NCI-H2227 treated with DMSO at 0.1 percent for 48 hours (cell line): ENCODE data around the gene MAPK8IP2.
"Not testable (repeated sequence)": the region's sequence is repeated elsewhere in the genome, so short reads cannot be mapped to it uniquely, and the experiment has no call there.

Experiments
- DNase-seq: peaks from one replicate; lab custom pipeline; 2025; lab: John Stamatoyannopoulos, UW

Gene MAPK8IP2

DNA sequence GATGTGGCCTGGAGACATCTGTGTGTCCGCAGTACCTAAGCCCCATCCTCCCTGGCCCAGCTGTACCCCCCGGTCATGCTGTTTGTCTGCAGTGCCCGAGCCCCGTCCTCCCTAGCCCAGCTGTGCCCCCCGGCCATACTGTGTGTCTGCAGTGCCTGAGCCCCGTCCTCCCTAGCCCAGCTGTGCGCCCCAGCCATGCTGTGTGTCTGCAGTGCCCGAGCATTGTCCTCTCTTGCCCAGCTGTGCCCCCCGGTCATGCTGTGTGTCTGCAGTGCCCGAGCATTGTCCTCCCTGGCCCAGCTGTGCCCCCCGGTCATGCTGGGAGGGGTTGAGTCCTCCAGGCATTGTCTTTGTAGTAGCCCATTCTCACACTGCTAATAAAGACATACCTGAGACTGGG, 35.0 kb downstream of the MAPK8IP2 start:
- DNase-seq = no peak

DNA sequence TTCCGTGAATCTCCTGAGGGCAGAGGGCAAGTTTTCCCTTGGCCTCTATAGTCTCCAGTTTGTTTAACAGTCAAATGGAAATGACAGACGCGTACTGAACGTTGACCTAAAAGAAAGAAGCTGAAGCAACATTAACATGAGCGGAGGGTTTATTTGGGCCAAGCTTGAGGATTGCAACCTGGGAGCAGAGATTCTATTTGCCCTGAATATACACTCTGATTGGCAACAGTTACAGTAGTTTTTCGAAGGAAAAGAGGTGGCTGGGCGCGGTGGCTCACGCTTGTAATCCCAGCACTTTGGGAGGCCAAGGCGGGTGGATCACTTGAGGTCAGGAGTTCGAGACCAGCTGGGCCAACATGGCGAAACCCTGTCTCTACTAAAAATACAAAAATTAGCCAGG, 39.7 kb downstream of the MAPK8IP2 start:
- not testable (repeated sequence) for DNase-seq

DNA sequence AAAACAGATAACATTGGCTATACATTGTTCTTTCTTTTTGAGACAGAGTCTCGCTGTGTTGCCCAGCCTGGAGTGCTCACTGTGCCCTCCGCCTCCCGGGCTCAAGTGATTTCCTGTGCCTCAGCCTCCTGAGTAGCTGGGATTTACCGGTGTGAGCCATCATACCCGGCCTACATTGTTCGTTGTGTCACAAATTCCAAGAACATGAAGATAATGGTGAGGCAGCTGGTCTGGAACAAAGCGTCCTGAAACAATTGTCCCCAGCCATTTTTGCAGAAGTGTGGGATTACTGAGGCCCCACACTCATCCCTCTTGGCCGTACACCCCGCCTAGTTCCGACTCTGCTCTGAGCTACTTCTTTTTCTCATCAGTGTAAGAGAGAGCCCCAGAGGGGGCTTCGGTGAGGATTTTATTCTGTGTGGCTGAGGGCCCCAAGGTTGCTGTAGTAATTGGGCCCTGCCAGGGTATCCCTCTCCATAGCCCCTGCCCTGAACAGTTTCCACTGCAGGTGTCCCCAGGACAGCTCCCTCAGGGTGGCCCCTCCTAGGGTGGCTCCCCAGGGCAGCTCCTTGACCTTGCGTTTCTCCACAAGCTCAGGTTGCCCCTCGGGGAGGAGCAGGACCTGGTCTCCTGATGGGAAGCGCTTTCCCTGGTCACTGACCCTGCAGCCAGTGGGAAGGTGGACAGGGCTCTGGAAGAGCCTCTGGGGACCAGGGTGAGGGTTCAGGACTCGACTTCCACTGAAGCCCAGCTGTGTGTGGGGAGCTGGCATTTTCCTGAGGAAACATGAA, 40.5 kb downstream of the MAPK8IP2 start:
- no peak for DNase-seq

DNA sequence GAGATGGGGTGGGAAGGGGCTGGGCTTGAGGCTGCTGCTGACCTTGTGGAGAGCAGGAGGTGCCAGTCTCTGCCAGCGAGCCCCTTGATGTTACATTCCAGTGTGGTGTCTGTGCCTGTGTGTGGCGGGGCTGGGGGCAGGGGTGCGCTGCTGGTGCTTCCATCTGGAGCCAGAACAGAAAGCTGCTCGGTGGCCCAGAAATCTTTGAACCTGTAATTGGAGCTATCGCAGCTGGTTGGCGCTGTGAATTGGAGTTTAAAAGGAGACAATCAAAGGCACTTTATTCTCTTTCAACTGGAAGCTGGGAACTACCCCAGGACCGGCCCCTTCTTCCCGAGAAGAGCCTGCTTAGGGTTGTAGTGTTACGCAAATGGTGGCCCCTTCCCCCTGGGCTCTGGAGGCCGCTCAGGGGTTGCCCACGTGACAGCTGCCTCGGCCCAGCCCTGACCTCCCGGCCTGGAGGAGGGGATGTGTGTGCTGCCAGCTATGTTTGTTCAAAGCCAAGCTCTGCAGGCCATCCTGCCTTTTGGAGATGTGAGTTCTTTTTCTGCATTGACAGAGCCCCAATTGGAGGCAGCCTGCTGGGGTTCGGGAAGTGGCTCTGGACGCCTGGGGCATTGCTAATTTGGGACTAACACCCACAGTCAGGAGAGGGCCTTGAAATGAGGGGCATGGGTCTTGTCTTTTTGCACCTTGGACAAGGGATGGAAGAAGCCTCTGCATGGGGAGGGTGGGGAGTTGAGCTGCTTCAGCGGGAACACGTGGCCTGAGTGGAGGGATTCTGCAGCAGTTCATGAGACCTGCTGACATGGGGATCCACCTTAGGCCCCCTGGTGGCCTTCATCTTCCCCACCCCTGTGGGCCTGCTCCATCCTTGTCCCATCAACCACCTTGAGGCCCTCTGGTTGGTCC, 41.4 kb downstream of the MAPK8IP2 start:
- no peak for DNase-seq

DNA sequence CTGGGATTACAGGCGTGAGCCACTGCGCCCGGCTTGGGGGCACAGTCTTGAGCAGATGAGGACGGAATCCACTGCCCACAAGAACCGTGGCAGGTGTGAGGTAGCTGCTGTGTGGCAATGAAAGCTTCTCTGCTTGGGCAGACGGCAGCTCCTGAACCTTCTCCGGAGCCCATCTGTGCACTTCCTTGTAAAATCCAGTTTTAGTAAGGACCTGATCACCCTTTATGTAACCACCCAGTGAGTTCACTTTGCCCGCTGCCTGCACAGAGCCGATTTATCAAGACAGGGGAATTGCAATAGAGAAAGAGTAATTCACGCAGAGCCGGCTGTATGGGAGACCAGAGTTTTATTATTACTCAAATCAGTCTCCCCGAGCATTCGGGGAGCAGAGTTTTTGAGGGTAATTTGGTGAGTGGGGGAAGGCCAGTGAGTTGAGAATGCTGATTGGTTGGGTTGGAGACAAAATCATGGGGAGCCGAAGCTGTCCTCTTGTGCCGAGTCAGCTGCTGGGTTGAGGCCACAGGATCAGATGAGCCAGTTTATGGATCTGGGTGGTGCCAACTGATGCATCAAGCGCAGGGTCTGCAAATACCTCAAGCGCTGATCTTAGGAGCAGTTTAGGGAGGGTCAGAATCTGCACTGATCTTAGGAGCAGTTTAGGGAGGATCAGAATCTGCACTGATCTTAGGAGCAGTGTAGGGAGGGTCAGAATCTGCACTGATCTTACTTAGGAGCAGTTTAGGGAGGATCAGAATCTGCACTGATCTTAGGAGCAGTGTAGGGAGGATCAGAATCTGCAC, 42.6 kb downstream of the MAPK8IP2 start:
- not testable (repeated sequence) for DNase-seq

DNA sequence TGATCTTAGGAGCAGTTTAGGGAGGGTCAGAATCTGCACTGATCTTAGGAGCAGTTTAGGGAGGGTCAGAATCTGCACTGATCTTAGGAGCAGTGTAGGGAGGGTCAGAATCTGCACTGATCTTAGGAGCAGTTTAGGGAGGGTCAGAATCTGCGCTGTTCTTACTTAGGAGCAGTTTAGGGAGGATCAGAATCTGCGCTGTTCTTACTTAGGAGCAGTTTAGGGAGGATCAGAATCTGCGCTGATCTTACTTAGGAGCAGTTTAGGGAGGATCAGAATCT, 43.2 kb downstream of the MAPK8IP2 start:
- not testable (repeated sequence) for DNase-seq

DNA sequence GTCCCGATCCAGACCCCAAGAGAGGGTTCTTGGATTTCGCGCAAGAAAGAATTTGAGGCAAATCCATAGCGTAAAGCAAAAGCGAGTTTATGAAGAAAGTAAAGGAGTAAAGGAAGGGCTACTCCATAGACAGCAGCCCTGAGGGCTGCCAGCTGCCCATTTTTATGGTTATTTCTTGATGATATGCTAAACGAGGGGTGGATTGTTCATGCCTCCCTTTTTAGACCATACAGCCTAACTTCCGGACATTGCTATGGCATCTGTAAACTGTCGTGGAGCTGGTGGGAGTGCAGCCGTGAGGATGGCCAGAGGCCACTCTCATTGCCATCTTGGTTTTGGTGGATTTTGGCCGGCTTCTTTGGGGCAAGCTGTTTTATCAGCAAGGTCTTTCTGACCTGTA, 52.7 kb downstream of the MAPK8IP2 start:
- DNase-seq = no peak

DNA sequence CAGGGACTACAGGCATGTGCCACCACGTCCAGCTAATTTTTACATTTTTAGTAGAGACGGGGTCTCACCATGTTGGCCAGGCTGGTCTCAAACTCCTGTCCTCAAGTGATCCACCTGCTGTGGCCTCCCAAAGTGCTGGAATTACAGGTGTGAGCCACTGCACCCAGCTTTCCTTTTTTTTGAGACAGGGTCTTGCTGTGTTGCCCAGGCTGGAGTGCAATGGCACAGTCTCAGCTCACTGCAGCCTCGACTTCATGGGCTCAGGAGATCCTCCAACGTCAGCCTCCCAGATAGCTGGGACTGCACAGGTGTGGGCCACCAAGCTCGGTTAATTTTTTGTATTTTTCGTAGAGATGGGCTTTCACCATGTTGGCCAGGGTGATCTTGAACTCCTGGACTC, 54.1 kb downstream of the MAPK8IP2 start:
- not testable (repeated sequence) for DNase-seq

DNA sequence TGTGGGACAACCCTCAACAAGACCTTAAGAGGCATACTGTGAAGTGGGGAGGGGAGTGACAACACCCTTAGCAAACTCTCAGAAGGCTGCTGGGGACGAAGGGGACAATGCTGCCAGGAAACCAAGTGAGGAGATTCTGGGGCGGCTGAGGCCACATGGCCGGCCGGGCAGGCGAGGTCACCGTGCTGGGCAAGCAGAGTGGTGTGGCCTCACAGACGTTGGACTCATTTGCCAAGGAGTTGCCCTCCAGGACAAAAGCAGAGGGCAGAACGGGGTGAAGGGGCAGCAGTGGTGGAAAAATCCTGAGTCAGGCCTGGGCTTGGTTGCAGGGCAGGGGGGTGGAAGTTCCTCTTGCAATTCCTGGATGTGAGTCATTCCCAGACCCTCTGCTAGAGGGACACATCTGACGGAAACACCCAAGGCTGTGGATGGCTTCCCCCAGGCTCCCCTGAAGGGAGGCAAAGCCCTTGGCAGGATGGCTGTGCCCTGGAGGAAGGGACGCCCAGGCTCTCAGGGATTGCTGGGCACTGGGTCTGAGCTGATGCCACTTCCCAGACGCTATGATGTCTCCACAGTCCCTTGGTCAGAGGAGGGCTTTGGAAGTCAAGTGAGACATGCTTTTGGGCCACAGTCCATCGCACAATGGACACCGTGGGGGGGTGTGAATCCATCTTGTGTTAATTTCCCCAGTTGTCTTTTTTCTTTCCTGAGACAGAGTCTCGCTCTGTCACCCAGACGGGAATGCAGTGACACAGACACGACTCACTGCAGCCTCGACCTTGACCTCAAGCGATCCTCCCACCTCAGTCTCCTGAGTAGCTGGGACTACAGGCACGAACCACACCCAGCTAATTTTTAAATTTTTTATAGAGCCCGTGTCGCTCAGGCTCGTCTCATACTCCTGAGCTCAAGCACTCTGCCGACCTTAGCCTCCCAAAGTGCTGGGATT, 55.8 kb downstream of the MAPK8IP2 start:
- no peak for DNase-seq

DNA sequence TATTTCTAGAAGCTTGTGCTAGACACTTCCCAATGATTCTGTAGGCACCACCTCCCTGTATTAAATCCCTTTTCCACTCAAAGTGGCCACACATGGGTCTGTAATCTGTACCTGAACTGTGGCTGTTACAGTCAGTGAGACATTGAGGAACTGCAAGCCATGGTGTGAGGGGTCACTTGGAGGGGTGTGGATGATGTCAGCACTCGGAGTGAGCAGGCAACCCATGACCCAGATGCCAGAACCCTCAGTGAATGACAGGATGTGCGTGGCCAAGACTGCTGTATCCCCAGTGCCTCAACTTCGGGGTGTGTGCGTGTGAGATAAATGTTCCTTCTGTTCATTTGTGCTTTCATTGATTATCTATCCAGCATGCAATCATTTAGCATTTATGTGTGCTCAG, 57.3 kb downstream of the MAPK8IP2 start:
- no peak for DNase-seq

DNA sequence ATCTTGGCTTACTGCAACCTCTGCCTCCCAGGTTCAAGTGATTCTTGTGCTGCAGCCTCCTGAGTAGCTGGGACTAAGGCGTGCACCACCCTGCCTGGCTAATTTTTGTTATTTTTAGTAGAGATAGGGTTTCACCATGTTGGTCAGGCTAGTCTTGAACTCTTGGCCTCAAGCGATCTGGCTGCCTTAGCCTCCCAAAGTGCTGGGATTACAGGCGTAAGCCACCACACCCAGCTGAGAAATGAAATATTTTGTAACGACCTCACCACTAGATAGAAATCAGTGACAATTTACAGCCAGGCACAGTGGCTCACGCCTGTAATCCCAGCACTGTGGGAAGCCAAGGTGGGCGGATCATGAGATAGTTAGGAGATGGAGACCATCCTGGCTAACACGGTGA, 59.1 kb downstream of the MAPK8IP2 start:
- DNase-seq = not testable (repeated sequence)

DNA sequence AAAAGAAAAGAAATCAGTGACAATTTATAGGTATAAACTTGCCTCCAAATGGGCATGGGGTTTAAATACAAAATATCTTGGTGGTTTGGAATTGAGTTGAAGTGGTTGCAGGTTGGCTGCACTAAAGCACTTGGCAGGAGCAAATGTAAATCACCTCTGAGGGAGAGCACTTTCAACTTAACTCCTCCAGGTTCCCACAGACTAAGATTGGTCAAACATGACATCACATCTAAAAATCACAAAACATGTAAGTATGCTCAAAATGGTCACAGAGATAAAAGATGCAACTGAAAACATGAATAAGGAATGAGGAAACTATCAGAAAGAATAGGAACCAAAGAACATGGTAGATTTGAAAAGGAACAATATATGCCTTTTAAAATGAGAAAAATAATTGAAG, 59.7 kb downstream of the MAPK8IP2 start:
- no peak for DNase-seq
